H9 (cell line): ENCODE measurements around the gene TSTD1. TPM values are rescaled to one million over a fixed set of nuclear protein-coding genes. Genes with fewer than 3 reads are reported as not detected.

Experiments
- DNase-seq: peaks from one replicate; pipeline ENCODE4 v3.0.0-alpha.2; 2017
- H2AFZ ChIP-seq: one replicate; pipeline ENCODE4 v1.6.1; 2013; ENCODE audit warnings: mild to moderate bottlenecking, low read length, control low read depth, moderate library complexity
- H2AK5ac ChIP-seq: 2 replicates; pipeline ENCODE4 v1.6.1; 2013; ENCODE audit warnings: low read length, control low read depth, mixed read lengths; ENCODE audit not compliant: insufficient read length
- H2BK120ac ChIP-seq: one replicate; pipeline ENCODE4 v1.6.1; 2013; ENCODE audit warnings: low read depth, mild to moderate bottlenecking, low read length, control low read depth, inconsistent platforms; ENCODE audit not compliant: poor library complexity, severe bottlenecking
- H2BK12ac ChIP-seq: 2 replicates; pipeline ENCODE4 v1.6.1; 2013; ENCODE audit warnings: low read length, control low read depth, mixed read lengths, low read depth; ENCODE audit not compliant: insufficient read length
- H2BK15ac ChIP-seq: 2 replicates; pipeline ENCODE4 v1.6.1; 2013; ENCODE audit warnings: low read depth, low read length, control low read depth
- H2BK20ac ChIP-seq: one replicate; pipeline ENCODE4 v1.6.1; 2013; ENCODE audit warnings: low read depth, mild to moderate bottlenecking, low read length, control low read depth, inconsistent platforms; ENCODE audit not compliant: poor library complexity, severe bottlenecking
- H2BK5ac ChIP-seq: 2 replicates; pipeline ENCODE4 v1.6.1; 2013; ENCODE audit warnings: low read length, control low read depth, mixed read lengths; ENCODE audit not compliant: insufficient read length
- H3K14ac ChIP-seq: 2 replicates; pipeline ENCODE4 v1.6.1; 2013; ENCODE audit warnings: low read length, control low read depth; ENCODE audit not compliant: insufficient read depth
- H3K18ac ChIP-seq: 2 replicates; pipeline ENCODE4 v1.6.1; 2013; ENCODE audit warnings: low read depth, mild to moderate bottlenecking, mixed read lengths, low read length, control low read depth; ENCODE audit not compliant: insufficient read length
- H3K23ac ChIP-seq: 2 replicates; pipeline ENCODE4 v1.6.1; 2013; ENCODE audit warnings: low read length, control low read depth, mixed read lengths, low read depth; ENCODE audit not compliant: insufficient read length
- H3K23me2 ChIP-seq: 2 replicates; pipeline ENCODE4 v1.6.1; 2013; ENCODE audit warnings: low read depth, mild to moderate bottlenecking, mixed read lengths, low read length, control low read depth; ENCODE audit not compliant: insufficient read length, poor library complexity, severe bottlenecking
- H3K27ac ChIP-seq: 2 replicates; pipeline ENCODE4 v1.5.1; 2013; ENCODE audit warnings: low read length, control low read depth, mixed read lengths, low read depth; ENCODE audit not compliant: insufficient read length
- H3K27me3 ChIP-seq: 2 replicates; pipeline ENCODE4 v1.6.1; 2013; ENCODE audit warnings: low read length, control low read depth, inconsistent platforms; ENCODE audit not compliant: insufficient read depth
- H3K4ac ChIP-seq: 2 replicates; pipeline ENCODE4 v1.6.1; 2013; ENCODE audit warnings: low read depth, mild to moderate bottlenecking, control low read depth, inconsistent platforms, low read length, moderate library complexity
- H3K4me1 ChIP-seq: 2 replicates; pipeline ENCODE4 v1.6.1; 2013; ENCODE audit warnings: low read length, control low read depth, inconsistent platforms; ENCODE audit not compliant: insufficient read depth
- H3K4me2 ChIP-seq: 2 replicates; pipeline ENCODE4 v1.6.1; 2013; ENCODE audit warnings: low read length, control low read depth, mixed read lengths; ENCODE audit not compliant: insufficient read length, insufficient read depth
- H3K56ac ChIP-seq: 2 replicates; pipeline ENCODE4 v1.6.1; 2013; ENCODE audit warnings: low read depth, mild to moderate bottlenecking, mixed read lengths, low read length, control low read depth; ENCODE audit not compliant: insufficient read length
- H3K79me1 ChIP-seq: 2 replicates; pipeline ENCODE4 v1.6.1; 2013; ENCODE audit warnings: low read depth, mild to moderate bottlenecking, moderate library complexity, low read length, control low read depth, inconsistent platforms; ENCODE audit not compliant: insufficient read depth, poor library complexity, severe bottlenecking
- H3K79me2 ChIP-seq: 2 replicates; pipeline ENCODE4 v1.6.1; 2013; ENCODE audit warnings: low read length, control low read depth, inconsistent platforms; ENCODE audit not compliant: insufficient read depth
- H3K9ac ChIP-seq: 2 replicates; pipeline ENCODE4 v1.6.1; 2013; ENCODE audit warnings: low read length, control low read depth, mixed read lengths; ENCODE audit not compliant: insufficient read length; ENCODE audit errors: extremely low read depth
- H3K9me3 ChIP-seq: one replicate; pipeline ENCODE4 v1.6.1; 2013; ENCODE audit warnings: low read depth, low read length, inconsistent platforms; ENCODE audit not compliant: control insufficient read depth
- H3T11ph ChIP-seq: one replicate; pipeline ENCODE4 v1.6.1; 2013; ENCODE audit warnings: mild to moderate bottlenecking, low read length, control low read depth, inconsistent platforms
- H4K20me1 ChIP-seq: one replicate; pipeline ENCODE4 v1.6.1; 2013; ENCODE audit not compliant: control insufficient read depth, insufficient read length, insufficient read depth
- H4K5ac ChIP-seq: 2 replicates; pipeline ENCODE4 v1.6.1; 2013; ENCODE audit warnings: low read depth, mild to moderate bottlenecking, mixed read lengths, low read length, control low read depth; ENCODE audit not compliant: insufficient read length
- H4K8ac ChIP-seq: replicated peaks from 2 replicates; pipeline ENCODE4 v1.6.1; 2013; ENCODE audit warnings: low read length, control low read depth, mixed read lengths, low read depth; ENCODE audit not compliant: insufficient read length
- H4K91ac ChIP-seq: 2 replicates; pipeline ENCODE4 v1.6.1; 2013; ENCODE audit warnings: low read depth, mild to moderate bottlenecking, moderate library complexity, mixed read lengths, low read length, control low read depth; ENCODE audit not compliant: insufficient read length
- H3K27ac Mint-ChIP-seq, 3 experiments: 2 replicates in 2 of 3; 3 replicates in 1 of 3; pipeline ENCODE4 v1.8.0; 2020 to 2021; ENCODE audit warnings: mixed read lengths in 3 of 3, mild to moderate bottlenecking in 1 of 3, moderate library complexity in 1 of 3
- H3K27me3 Mint-ChIP-seq: 2 replicates; pipeline ENCODE4 v1.8.0; 2021; ENCODE audit warnings: low read depth, mild to moderate bottlenecking, moderate library complexity, mixed read lengths
- H3K36me3 Mint-ChIP-seq, 3 experiments: 2 replicates in 2 of 3; 3 replicates in 1 of 3; pipeline ENCODE4 v1.8.0; 2020 to 2021; ENCODE audit warnings: low read depth in 3 of 3, mixed read lengths in 3 of 3; ENCODE audit not compliant: insufficient read depth in 1 of 3
- H3K4me1 Mint-ChIP-seq, 2 experiments: 2 replicates each; pipeline ENCODE4 v1.8.0; 2020; ENCODE audit warnings: mixed read lengths in 2 of 2
- H3K4me3 Mint-ChIP-seq, 2 experiments: 2 replicates in 1 of 2; 3 replicates in 1 of 2; pipeline ENCODE4 v1.8.0; 2020 to 2021; ENCODE audit warnings: mild to moderate bottlenecking in 2 of 2, mixed read lengths in 2 of 2, moderate library complexity in 1 of 2
- H3K9me3 Mint-ChIP-seq, 2 experiments: 2 replicates in 1 of 2; 3 replicates in 1 of 2; pipeline ENCODE4 v1.8.0; 2020; ENCODE audit warnings: mild to moderate bottlenecking in 2 of 2, mixed read lengths in 2 of 2, moderate library complexity in 1 of 2
- CTCF ChIP-seq: fragments of 200-600 bp; sonication (generic); conservative IDR thresholded peaks from 3 replicates; pipeline ENCODE4 v1.8.0; 2021; ENCODE audit warnings: antibody characterized with exemption, mild to moderate bottlenecking
- WGBS: extraction: QIAGEN DNeasy Blood & Tissue Kit; methylation state at CpG from one replicate; pipeline ENCODE4 v1.1.7; 2013; ENCODE audit warnings: missing lambda C conversion rate, low lambda C conversion rate, mixed read lengths; ENCODE audit not compliant: insufficient read length; ENCODE audit errors: extremely low coverage; 5-methylcytosine and 5-hydroxymethylcytosine counted together
- total RNA-seq: library from RNA; stranded (reverse); gene quantifications from 2 replicates; pipeline ENCODE4 v1.2.1, GENCODE V29; 2021

Gene TSTD1
- total RNA-seq, 1 experiment from 2014 or later = 73.7 TPM

- Mint-ChIP-seq H3K36me3 (no peaks in the 10 kb centered on the region), H3K27me3 (no peaks in the 10 kb centered on the region; the same call in 1 of the 2 replicates), H3K9me3 (no peaks in the 10 kb centered on the region), H3K4me1 (peaks cover 53 to 54% of the 10 kb centered on the region in 2 experiments), H3K27ac (no peak overlapping the region), H3K4me3 (no peak overlapping the region)
- H3K79me2 ChIP-seq = no peaks in the 10 kb centered on the region
- H3K4ac ChIP-seq = no peak overlapping the region
- H3K18ac ChIP-seq = no peak overlapping the region
- WGBS = no CpG with 5 or more reads among the region's 10 CpGs
- H2AK5ac ChIP-seq = no peak overlapping the region
- no peak overlapping the region for H2BK12ac ChIP-seq
- H3K27ac ChIP-seq = no peak overlapping the region
- TF ChIP-seq CTCF = no peak
- no peak overlapping the region for H3K4me2 ChIP-seq
- H2BK5ac ChIP-seq = no peak overlapping the region
- H4K91ac ChIP-seq = no peak overlapping the region
- DNase-seq = no peak
- H2BK20ac ChIP-seq = no peak overlapping the region
- no peak overlapping the region for H3K56ac ChIP-seq
- H3K9ac ChIP-seq = no peak overlapping the region
- H3K14ac ChIP-seq = no peak overlapping the region
- no peak overlapping the region for H4K8ac ChIP-seq
- H2AFZ ChIP-seq = no peak overlapping the region
- H3T11ph ChIP-seq = no peak overlapping the region
- H4K5ac ChIP-seq = no peak overlapping the region
- H2BK15ac ChIP-seq = no peak overlapping the region
- H2BK120ac ChIP-seq = no peak overlapping the region
- H3K79me1 ChIP-seq = no peaks in the 10 kb centered on the region
- no peaks in the 10 kb centered on the region for H3K9me3 ChIP-seq
- no peaks in the 10 kb centered on the region for H3K27me3 ChIP-seq
- H4K20me1 ChIP-seq = no peaks in the 10 kb centered on the region
- no peaks in the 10 kb centered on the region for H3K4me1 ChIP-seq
- H3K23me2 ChIP-seq = no peaks in the 10 kb centered on the region
- H3K23ac ChIP-seq = no peak overlapping the region
Measured at GRCh38 chr1:161083748-161084596, 45.2 kb upstream of the TSTD1 start.
